HEK293 (cell line): ENCODE results near the gene RBMS1.

Experiments
- CTCF ChIA-PET: fragments of 350-600 bp; formaldehyde crosslinking; extraction: SDS; loops from one replicate; lab custom pipeline; 2021; ENCODE audit warnings: antibody characterized with exemption; lab: Yijun Ruan, JAX
- POLR2A ChIA-PET: fragments of 300-600 bp; formaldehyde crosslinking; extraction: SDS; loops from one replicate; lab custom pipeline; 2020; ENCODE audit warnings: antibody characterized with exemption, inconsistent platforms; lab: Yijun Ruan, JAX
- H3K27ac ChIP-seq: fragments of 200-500 bp; sonication (Bioruptor generic); 2 replicates; pipeline ENCODE4 v1.5.1; 2014; ENCODE audit warnings: low read depth, low read length, control low read depth, inconsistent platforms; ENCODE audit errors: extremely low read depth
- H3K36me3 ChIP-seq, 2 experiments: fragments of 200-500 bp in 1 of 2; sonication (Bioruptor generic) in 1 of 2; 1 replicate in 1 of 2; 2 replicates in 1 of 2; pipeline ENCODE4 v1.5.1; 2014 to 2017; ENCODE audit warnings: inconsistent platforms in 2 of 2, low read length in 2 of 2; ENCODE audit not compliant: control insufficient read depth in 2 of 2, insufficient read depth in 1 of 2
- H3K4me1 ChIP-seq: fragments of 200-500 bp; sonication (Bioruptor generic); 2 replicates; pipeline ENCODE4 v1.5.1; 2014; ENCODE audit warnings: mild to moderate bottlenecking, low read length, inconsistent platforms; ENCODE audit not compliant: control insufficient read depth, insufficient read depth
- H3K4me3 ChIP-seq: 2 replicates; pipeline ENCODE4 v1.5.1; 2011; ENCODE audit warnings: low read depth, mild to moderate bottlenecking, control low read depth, low read length, moderate library complexity
- H3K9me3 ChIP-seq: fragments of 200-500 bp; sonication (Bioruptor generic); 2 replicates; pipeline ENCODE4 v1.5.1; 2014; ENCODE audit warnings: low read depth, low read length, inconsistent platforms; ENCODE audit not compliant: control insufficient read depth, insufficient read depth
- AEBP2 ChIP-seq: fragments of 450-650 bp; formaldehyde crosslinking; IDR thresholded peaks from 2 replicates; pipeline ENCODE4 v1.5.1; 2016; ENCODE audit warnings: missing biosample characterization, missing genetic modification characterization, borderline replicate concordance
- GLIS2 ChIP-seq: fragments of 450-650 bp; formaldehyde crosslinking; IDR thresholded peaks from 2 replicates; pipeline ENCODE4 v1.5.1; 2016; ENCODE audit warnings: missing biosample characterization, missing genetic modification characterization
- KLF10 ChIP-seq: fragments of 450-650 bp; IDR thresholded peaks from 2 replicates; pipeline ENCODE4 v1.5.1; 2018; ENCODE audit warnings: missing biosample characterization, mild to moderate bottlenecking, missing genetic modification characterization
- KLF9 ChIP-seq: fragments of 450-650 bp; formaldehyde crosslinking; IDR thresholded peaks from 2 replicates; pipeline ENCODE4 v1.5.1; 2016; ENCODE audit warnings: missing biosample characterization, missing genetic modification characterization, low read depth
- PRDM1 ChIP-seq: fragments of 450-650 bp; formaldehyde crosslinking; IDR thresholded peaks from 2 replicates; pipeline ENCODE4; 2016; ENCODE audit warnings: missing biosample characterization, missing genetic modification characterization
- REPIN1 ChIP-seq: fragments of 450-650 bp; formaldehyde crosslinking; IDR thresholded peaks from 2 replicates; pipeline ENCODE4 v1.5.1; 2017; ENCODE audit warnings: missing biosample characterization, missing genetic modification characterization, low read depth
- SETDB1 ChIP-seq: IDR thresholded peaks from one replicate; pipeline ENCODE4 v1.6.1; 2017; ENCODE audit warnings: mild to moderate bottlenecking, low read length, moderate library complexity, mixed read lengths; ENCODE audit not compliant: insufficient read length
- SP3 ChIP-seq: fragments of 450-650 bp; formaldehyde crosslinking; IDR thresholded peaks from 2 replicates; pipeline ENCODE4 v1.5.1; 2016; ENCODE audit warnings: missing biosample characterization, missing genetic modification characterization
- TCF7L2 ChIP-seq: IDR thresholded peaks from 2 replicates; pipeline ENCODE4 v1.6.1; 2011; ENCODE audit warnings: low read depth, mild to moderate bottlenecking, inconsistent platforms, low read length, moderate library complexity, borderline replicate concordance
- TSHZ1 ChIP-seq: fragments of 450-650 bp; formaldehyde crosslinking; IDR thresholded peaks from 2 replicates; pipeline ENCODE4 v1.5.1; 2016; ENCODE audit warnings: missing biosample characterization, missing genetic modification characterization, borderline replicate concordance
- WT1 ChIP-seq: fragments of 450-650 bp; formaldehyde crosslinking; IDR thresholded peaks from 2 replicates; pipeline ENCODE4 v1.5.1; 2016; ENCODE audit warnings: missing biosample characterization, missing genetic modification characterization
- YY2 ChIP-seq: fragments of 450-650 bp; formaldehyde crosslinking; IDR thresholded peaks from 2 replicates; pipeline ENCODE4 v1.5.1; 2016; ENCODE audit warnings: missing biosample characterization, missing genetic modification characterization
- ZBTB17 ChIP-seq: fragments of 450-650 bp; formaldehyde crosslinking; IDR thresholded peaks from 2 replicates; pipeline ENCODE4 v1.5.1; 2016; ENCODE audit warnings: missing biosample characterization, missing genetic modification characterization
- ZBTB20 ChIP-seq: fragments of 450-650 bp; formaldehyde crosslinking; IDR thresholded peaks from 2 replicates; pipeline ENCODE4 v1.5.1; 2016; ENCODE audit warnings: missing biosample characterization, missing genetic modification characterization
- ZNF16 ChIP-seq: fragments of 450-650 bp; formaldehyde crosslinking; IDR thresholded peaks from 2 replicates; pipeline ENCODE4 v1.5.1; 2016; ENCODE audit warnings: low read depth, missing biosample characterization, missing genetic modification characterization
- ZNF280C ChIP-seq: fragments of 450-650 bp; formaldehyde crosslinking; IDR thresholded peaks from 2 replicates; pipeline ENCODE4 v1.5.1; 2016; ENCODE audit warnings: missing biosample characterization, missing genetic modification characterization
- ZNF521 ChIP-seq: fragments of 450-650 bp; formaldehyde crosslinking; IDR thresholded peaks from 2 replicates; pipeline ENCODE4 v1.5.1; 2017; ENCODE audit warnings: missing biosample characterization, mild to moderate bottlenecking, missing genetic modification characterization
- ZNF548 ChIP-seq: fragments of 450-650 bp; formaldehyde crosslinking; IDR thresholded peaks from 2 replicates; pipeline ENCODE4 v1.5.1; 2016; ENCODE audit warnings: missing biosample characterization, missing genetic modification characterization
- ZNF549 ChIP-seq: fragments of 450-650 bp; IDR thresholded peaks from 2 replicates; pipeline ENCODE4 v1.5.1; 2018; ENCODE audit warnings: missing biosample characterization, missing genetic modification characterization, mild to moderate bottlenecking, inconsistent platforms, moderate library complexity
- ZNF600 ChIP-seq: fragments of 450-650 bp; formaldehyde crosslinking; IDR thresholded peaks from 2 replicates; pipeline ENCODE4 v1.5.1; 2016; ENCODE audit warnings: missing biosample characterization, missing genetic modification characterization
- ZNF621 ChIP-seq: fragments of 450-650 bp; formaldehyde crosslinking; IDR thresholded peaks from 2 replicates; pipeline ENCODE4 v1.5.1; 2017; ENCODE audit warnings: missing biosample characterization, missing genetic modification characterization
- ZNF626 ChIP-seq: fragments of 450-650 bp; sonication (Bioruptor Pico); formaldehyde crosslinking; IDR thresholded peaks from 2 replicates; pipeline ENCODE4 v1.5.1; 2018; ENCODE audit warnings: missing biosample characterization, missing genetic modification characterization, inconsistent platforms
- ZNF76 ChIP-seq: fragments of 450-650 bp; formaldehyde crosslinking; IDR thresholded peaks from 2 replicates; pipeline ENCODE4; 2016; ENCODE audit warnings: low read depth, missing biosample characterization, missing genetic modification characterization, borderline replicate concordance
- ZNF843 ChIP-seq: fragments of 450-650 bp; formaldehyde crosslinking; IDR thresholded peaks from 2 replicates; pipeline ENCODE4 v1.5.1; 2016; ENCODE audit warnings: missing biosample characterization, missing genetic modification characterization

Gene RBMS1

GRCh38 chr2:160397530-160397865 lies 96.1 kb downstream of the RBMS1 start:
- Histone ChIP-seq H3K27ac (no peak overlapping the region), H3K4me1 (peaks cover 6% of the 10 kb centered on the region), H3K36me3 (no peaks in the 10 kb centered on the region), H3K9me3 (no peaks in the 10 kb centered on the region)
- TF ChIP-seq PRDM1 (tag by site-specific recombination) = 0 out of 2 replicates have a peak, but pooled peaks have one; percentile 18
- TF ChIP-seq SETDB1 = no peak
- TF ChIP-seq, all 188 proteins: peak for 1
- CTCF ChIA-PET = interaction anchor here (0.6 to 0.7 kb wide), 3 partner anchors 74 to 90 kb away, joined by 3 to 4 read pairs (median 3); no protein-coding TSS in a partner anchor
- POLR2A ChIA-PET = no interaction called here
- no peak overlapping the region for H3K4me3 ChIP-seq

- TF ChIP-seq ZNF549 (tag by site-specific recombination) (no peak), ZNF521 (tag by site-specific recombination) (no peak), ZNF548 (no peak)
- POLR2A ChIA-PET = no interaction called here
- H3K27ac ChIP-seq = no peak overlapping the region
- H3K4me3 ChIP-seq = no peak overlapping the region
- H3K9me3 ChIP-seq = no peaks in the 10 kb centered on the region
- no peaks in the 10 kb centered on the region for H3K36me3 ChIP-seq
- H3K4me1 ChIP-seq = peaks cover 12% of the 10 kb centered on the region
- CTCF ChIA-PET = no interaction called here
Observed at GRCh38 chr2:160394153-160394552, 99.5 kb downstream of the RBMS1 start.

GRCh38 chr2:160392201-160392600 lies 101.4 kb downstream of the RBMS1 start:
- Histone ChIP-seq H3K36me3 (no peaks in the 10 kb centered on the region), H3K4me1 (peaks cover 12% of the 10 kb centered on the region), H3K27ac (no peak overlapping the region), H3K4me3 (no peak overlapping the region), H3K9me3 (no peaks in the 10 kb centered on the region)
- POLR2A ChIA-PET = no interaction called here
- CTCF ChIA-PET = interaction anchor here (0.5 to 0.9 kb wide), 3 partner anchors 17 to 1906 kb away, joined by 3 to 7 read pairs (median 3); no protein-coding TSS in a partner anchor
- TF ChIP-seq KLF9 (tag by site-specific recombination) (no peak), GLIS2 (tag by site-specific recombination) (no peak), WT1 (no peak), TSHZ1 (tag by site-specific recombination) (no peak), ZNF76 (tag by site-specific recombination) (no peak), ZNF843 (tag by site-specific recombination) (no peak), SP3 (tag by site-specific recombination) (no peak), ZNF600 (no peak), AEBP2 (tag by site-specific recombination) (no peak), KLF10 (tag by site-specific recombination) (no peak), ZBTB17 (tag by site-specific recombination) (no peak), YY2 (tag by site-specific recombination) (no peak), REPIN1 (tag by site-specific recombination) (no peak), ZNF626 (tag by site-specific recombination) (no peak), ZBTB20 (tag by site-specific recombination) (no peak), ZNF280C (tag by site-specific recombination) (no peak), ZNF621 (tag by site-specific recombination) (no peak), ZNF16 (tag by site-specific recombination) (no peak), TCF7L2 (no peak)
- TF ChIP-seq, all 188 proteins: peak for 0
